Measurements from ENCODE around the gene ISLR2.

ISLR2 gene

DNA sequence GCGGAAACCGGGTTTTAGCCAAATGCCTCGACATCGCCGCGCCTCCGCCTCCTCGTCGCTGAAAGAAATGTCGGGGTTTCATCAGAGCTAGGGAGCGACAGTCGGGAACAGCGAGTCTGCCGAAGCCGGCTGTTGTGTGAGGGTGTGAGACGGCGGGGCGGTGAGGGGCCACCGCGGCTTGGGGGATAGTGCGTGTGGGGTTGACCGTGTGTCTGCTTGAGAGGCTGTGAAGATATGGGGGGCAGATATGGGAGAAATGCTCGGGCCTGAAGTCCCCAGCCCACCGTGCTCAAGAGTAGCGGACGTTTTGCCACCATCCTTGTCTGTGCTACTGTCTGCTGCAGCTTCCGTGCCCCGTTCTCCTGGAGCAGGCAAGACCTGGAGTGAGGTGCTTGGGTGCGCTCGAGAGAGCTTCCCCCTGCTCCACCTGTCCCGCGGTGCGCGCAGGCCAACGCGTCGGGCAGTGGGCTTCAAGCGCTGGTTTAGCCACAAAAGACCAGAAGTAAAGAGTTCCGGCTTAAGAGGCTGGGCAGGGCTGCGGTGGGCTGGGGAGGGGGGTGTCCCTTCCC lies 716 bp upstream of the ISLR2 start:
- peak; percentile 16 for DNase-seq

GRCh38 chr15:74130849-74131627 lies 652 bp downstream of the ISLR2 start:
- DNase-seq: no peak

- DNase-seq: peak; percentile 11
Measured at GRCh38 chr15:74131628-74132413, 1.4 kb downstream of the ISLR2 start.

DNA sequence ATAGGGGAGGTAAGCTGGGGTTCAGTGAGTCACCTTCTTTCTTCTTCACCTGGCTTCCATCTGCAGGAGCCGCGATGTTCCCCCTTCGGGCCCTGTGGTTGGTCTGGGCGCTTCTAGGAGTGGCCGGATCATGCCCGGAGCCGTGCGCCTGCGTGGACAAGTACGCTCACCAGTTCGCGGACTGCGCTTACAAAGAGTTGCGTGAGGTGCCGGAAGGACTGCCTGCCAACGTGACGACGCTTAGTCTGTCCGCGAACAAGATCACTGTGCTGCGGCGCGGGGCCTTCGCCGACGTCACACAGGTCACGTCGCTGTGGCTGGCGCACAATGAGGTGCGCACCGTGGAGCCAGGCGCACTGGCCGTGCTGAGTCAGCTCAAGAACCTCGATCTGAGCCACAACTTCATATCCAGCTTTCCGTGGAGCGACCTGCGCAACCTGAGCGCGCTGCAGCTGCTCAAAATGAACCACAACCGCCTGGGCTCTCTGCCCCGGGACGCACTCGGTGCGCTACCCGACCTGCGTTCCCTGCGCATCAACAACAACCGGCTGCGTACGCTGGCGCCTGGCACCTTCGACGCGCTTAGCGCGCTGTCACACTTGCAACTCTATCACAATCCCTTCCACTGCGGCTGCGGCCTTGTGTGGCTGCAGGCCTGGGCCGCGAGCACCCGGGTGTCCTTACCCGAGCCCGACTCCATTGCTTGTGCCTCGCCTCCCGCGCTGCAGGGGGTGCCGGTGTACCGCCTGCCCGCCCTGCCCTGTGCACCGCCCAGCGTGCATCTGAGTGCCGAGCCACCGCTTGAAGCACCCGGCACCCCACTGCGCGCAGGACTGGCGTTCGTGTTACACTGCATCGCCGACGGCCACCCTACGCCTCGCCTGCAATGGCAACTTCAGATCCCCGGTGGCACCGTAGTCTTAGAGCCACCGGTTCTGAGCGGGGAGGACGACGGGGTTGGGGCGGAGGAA lies 2.6 kb downstream of the ISLR2 start:
- DNase-seq: peak; percentile 22

DNA sequence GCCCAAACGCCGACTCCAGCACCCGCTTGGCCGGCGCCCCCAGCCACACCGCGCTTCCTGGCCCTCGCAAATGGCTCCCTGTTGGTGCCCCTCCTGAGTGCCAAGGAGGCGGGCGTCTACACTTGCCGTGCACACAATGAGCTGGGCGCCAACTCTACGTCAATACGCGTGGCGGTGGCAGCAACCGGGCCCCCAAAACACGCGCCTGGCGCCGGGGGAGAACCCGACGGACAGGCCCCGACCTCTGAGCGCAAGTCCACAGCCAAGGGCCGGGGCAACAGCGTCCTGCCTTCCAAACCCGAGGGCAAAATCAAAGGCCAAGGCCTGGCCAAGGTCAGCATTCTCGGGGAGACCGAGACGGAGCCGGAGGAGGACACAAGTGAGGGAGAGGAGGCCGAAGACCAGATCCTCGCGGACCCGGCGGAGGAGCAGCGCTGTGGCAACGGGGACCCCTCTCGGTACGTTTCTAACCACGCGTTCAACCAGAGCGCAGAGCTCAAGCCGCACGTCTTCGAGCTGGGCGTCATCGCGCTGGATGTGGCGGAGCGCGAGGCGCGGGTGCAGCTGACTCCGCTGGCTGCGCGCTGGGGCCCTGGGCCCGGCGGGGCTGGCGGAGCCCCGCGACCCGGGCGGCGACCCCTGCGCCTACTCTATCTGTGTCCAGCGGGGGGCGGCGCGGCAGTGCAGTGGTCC lies 3.5 kb downstream of the ISLR2 start:
- DNase-seq: peak; percentile 18

- DNase-seq: peak; percentile 72
Measured at GRCh38 chr15:74134387-74135027, 4.1 kb downstream of the ISLR2 start.

DNA sequence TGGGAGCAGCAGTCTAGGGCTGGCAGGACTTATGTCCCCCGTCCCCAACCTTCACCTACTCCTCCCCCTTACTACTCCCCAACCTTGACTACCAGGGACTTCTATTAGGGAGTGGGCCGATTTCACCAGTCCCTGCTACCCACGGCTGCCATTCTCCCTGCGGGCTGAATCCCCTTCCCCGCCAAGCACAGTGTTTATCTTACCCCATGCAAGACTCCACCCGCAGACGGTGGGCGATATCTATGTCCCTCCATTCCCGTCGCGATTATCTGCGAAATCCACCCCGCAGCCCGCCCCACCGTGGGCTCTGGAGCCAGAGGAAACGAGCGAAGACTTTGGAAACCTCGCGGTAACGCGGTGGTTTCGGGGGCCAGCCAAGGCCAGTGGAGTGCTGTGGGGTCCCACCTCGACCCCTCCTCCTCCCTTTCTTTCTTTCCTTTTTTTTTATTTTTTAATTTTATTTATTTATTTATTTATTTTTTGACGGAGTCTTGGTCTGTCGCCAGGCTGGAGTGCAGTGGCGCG lies 4.7 kb downstream of the ISLR2 start:
- peak; percentile 20 for DNase-seq

GRCh38 chr15:74136540-74136813 lies 6.1 kb downstream of the ISLR2 start:
- DNase-seq: no peak

GRCh38 chr15:74136814-74137536 lies 6.6 kb downstream of the ISLR2 start:
- DNase-seq: no peak

DNA sequence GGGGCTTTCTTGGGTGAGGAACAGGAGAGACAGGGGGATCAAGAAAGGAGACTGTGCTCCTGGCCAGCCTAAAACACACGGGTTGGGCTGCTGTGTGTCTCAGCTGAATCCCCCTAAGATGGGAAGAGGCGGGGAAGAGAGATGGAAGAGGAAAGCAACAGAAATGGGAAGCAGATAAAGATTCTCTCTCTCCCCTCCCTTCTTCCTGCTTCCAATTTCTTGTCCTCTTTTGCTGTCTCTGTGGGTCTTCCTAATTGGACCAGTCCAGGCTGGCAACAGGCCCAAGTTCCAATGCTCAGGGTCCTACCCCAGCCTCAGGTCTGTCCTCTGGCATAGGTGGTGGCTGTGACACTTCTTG lies 7.1 kb downstream of the ISLR2 start:
- no peak for DNase-seq

GRCh38 chr15:74138642-74139041 lies 8.3 kb downstream of the ISLR2 start:
- DNase-seq: no peak

- no peak for DNase-seq
Measured at GRCh38 chr15:74141591-74141990, 11.2 kb downstream of the ISLR2 start.

- peak; percentile 9 for DNase-seq
Measured at GRCh38 chr15:74144153-74144775, 13.9 kb downstream of the ISLR2 start.

DNA sequence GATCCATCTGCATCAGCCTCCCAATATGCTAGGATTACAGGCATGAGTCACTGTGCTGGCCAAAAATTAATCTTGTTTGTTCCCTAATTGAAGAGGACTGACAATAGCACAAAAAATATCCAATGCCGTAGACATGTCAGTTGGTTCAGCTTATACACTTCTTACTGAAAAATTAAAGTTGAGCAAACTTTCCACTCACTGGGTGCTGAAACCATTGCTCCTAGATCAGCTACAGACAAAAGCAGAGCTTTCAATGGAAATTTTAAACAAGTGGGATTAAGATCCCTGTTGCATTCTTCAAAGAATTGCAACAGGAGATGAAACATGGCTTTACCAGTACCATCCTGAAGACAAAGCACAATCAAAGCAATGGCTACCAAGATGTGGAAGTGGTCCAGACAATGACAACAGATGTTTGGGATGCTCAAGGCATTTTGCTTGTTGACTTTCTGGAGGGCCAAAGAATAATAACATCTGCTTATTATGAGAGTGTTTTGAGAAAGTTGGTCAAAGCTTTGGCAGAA lies 16.0 kb downstream of the ISLR2 start:
- DNase-seq: no peak

DNA sequence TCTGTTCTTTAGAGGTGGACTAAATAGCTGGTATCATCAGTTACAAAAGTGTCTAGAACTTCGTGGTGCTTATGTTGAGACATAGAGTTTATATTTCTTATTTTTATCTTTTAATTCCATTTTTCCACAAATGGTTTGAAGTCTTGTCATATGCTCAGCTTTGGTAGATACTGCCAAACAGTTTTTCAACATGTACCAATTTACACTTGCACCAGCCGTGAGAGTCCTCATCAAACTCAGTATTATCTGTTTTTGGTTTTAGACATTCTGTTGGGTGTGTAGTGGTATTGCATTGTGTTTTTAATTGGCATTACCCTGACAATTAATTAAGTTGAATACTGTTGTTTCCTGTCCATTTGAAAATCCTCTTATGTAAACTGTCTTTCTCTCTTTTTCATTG lies 16.7 kb downstream of the ISLR2 start:
- DNase-seq: no peak

- DNase-seq: no peak
Measured at GRCh38 chr15:74155766-74156417, 25.5 kb downstream of the ISLR2 start.

- DNase-seq: no peak
Measured at GRCh38 chr15:74156678-74157411, 26.5 kb downstream of the ISLR2 start.

DNA sequence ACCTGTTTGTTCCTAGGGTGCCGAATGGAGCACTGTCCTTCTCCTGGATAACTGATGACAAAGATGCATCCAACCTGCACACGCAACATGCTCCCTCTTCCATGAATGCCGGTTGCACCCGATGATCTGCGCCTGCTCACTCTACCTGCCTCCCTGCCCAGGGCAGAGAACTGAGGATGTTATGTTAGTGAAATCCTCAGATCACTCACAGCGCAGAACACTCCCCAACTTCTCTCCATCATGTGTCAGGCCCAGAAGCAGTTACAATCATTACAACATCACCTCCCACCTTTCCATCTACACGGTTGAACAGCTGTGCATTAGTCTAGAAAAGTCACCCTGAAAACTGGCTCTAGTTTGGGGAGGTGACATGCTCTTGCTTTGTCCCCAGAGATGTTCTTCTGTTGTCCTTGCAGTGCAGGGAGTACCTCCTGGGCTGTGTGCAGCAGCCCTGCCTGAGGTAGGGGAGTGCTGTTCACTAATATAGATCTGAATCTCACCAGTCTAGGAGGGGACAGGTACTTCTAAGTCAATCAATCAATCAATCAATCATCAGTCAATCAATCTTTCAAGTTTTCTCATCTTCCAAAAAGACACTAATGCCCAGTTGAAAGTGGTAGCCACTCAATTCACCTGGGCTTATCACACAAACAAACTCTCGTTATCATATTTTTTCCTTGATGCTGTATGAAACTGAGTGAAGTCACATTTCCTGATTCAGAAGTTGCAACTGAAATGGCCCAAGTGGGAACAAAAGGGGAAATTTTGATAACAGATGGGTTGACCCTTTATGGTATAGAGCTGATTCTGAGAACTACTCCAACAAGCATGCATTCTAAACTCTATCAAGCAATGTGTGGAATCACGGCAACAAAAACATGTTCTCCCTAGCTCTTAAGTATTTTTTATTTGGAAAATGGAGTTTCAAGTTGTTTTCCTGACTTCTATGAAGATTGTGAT lies 27.8 kb downstream of the ISLR2 start:
- DNase-seq: no peak

All from hematopoietic multipotent progenitor cell treated with erythropoietin and hydrocortisone succinate and interleukin-3 and kit ligand, for 6 days (in vitro differentiated cells).